ENCODE results near the gene SLC26A8.

DNA sequence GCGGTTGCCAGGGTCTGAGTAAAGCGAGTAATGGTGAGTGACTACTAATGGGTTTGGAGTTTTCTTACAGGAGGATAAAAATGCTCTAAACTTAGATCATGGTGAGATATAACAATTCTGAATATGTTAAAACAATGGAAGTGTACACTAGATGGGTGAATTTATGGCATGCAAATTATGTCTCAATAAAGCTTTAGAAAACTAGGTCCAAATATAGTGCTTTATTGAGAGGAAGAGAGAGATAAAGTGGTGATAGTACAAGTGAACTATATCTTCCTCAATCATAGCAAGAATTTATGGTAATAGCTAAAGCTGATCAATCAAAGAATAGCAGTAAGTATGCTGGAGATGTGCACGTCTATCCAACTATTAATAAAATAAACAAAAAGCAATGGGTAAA is 127.4 kb downstream of the SLC26A8 start:
- TF ChIP-seq, protein P1, sequence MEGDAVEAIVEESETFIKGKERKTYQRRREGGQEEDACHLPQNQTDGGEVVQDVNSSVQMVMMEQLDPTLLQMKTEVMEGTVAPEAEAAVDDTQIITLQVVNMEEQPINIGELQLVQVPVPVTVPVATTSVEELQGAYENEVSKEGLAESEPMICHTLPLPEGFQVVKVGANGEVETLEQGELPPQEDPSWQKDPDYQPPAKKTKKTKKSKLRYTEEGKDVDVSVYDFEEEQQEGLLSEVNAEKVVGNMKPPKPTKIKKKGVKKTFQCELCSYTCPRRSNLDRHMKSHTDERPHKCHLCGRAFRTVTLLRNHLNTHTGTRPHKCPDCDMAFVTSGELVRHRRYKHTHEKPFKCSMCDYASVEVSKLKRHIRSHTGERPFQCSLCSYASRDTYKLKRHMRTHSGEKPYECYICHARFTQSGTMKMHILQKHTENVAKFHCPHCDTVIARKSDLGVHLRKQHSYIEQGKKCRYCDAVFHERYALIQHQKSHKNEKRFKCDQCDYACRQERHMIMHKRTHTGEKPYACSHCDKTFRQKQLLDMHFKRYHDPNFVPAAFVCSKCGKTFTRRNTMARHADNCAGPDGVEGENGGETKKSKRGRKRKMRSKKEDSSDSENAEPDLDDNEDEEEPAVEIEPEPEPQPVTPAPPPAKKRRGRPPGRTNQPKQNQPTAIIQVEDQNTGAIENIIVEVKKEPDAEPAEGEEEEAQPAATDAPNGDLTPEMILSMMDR (IDR thresholded peaks at IDR 0.05) = no peak
- TF ChIP-seq POLR2AphosphoS5 (IDR thresholded peaks at IDR 0.05) = no peak
- TF ChIP-seq POLR2A (IDR thresholded peaks at IDR 0.05) = no peak

Data from prostate gland (tissue), 2 donors.